Kasumi-1 (cell line): Measurements from ENCODE around the gene WDFY3.

Experiments
- DNase-seq, 2 experiments: peaks; one replicate each; lab custom pipeline; 2025; lab: John Stamatoyannopoulos, UW

WDFY3 gene, protein sequence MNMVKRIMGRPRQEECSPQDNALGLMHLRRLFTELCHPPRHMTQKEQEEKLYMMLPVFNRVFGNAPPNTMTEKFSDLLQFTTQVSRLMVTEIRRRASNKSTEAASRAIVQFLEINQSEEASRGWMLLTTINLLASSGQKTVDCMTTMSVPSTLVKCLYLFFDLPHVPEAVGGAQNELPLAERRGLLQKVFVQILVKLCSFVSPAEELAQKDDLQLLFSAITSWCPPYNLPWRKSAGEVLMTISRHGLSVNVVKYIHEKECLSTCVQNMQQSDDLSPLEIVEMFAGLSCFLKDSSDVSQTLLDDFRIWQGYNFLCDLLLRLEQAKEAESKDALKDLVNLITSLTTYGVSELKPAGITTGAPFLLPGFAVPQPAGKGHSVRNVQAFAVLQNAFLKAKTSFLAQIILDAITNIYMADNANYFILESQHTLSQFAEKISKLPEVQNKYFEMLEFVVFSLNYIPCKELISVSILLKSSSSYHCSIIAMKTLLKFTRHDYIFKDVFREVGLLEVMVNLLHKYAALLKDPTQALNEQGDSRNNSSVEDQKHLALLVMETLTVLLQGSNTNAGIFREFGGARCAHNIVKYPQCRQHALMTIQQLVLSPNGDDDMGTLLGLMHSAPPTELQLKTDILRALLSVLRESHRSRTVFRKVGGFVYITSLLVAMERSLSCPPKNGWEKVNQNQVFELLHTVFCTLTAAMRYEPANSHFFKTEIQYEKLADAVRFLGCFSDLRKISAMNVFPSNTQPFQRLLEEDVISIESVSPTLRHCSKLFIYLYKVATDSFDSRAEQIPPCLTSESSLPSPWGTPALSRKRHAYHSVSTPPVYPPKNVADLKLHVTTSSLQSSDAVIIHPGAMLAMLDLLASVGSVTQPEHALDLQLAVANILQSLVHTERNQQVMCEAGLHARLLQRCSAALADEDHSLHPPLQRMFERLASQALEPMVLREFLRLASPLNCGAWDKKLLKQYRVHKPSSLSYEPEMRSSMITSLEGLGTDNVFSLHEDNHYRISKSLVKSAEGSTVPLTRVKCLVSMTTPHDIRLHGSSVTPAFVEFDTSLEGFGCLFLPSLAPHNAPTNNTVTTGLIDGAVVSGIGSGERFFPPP (N-terminal part only)

GRCh38 chr4:84966382-84967242 is at the start of gene WDFY3:
Gene WDFY3, minus strand, starts transcription at chr4:84966690. Its CDS starts 106,099 bp downstream, at chr4:84860591.
- peak; percentile 98 to 99 for DNase-seq

- no peak for DNase-seq
These were observed 39.4 kb upstream of the WDFY3 start for GRCh38 chr4:85005865-85006377.

DNA sequence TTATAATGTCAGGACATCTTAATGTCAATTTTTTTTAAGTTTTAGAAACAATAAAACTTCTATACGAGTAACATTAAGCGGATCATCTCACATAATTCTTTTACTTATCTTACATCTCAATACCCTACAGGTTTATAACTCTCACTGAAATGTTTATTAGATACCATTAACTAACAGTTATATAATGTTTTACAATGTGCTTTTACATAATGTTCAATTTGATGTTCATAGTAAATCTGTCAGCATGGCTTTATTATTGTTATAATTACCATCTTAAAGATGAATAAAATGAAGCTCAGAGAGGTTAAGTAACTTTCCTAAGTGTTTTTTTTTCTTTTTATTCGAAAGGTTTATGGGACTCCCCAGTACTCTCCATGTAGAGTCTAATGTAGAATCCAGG is 33.9 kb upstream of the WDFY3 start:
- DNase-seq, result no peak

DNA sequence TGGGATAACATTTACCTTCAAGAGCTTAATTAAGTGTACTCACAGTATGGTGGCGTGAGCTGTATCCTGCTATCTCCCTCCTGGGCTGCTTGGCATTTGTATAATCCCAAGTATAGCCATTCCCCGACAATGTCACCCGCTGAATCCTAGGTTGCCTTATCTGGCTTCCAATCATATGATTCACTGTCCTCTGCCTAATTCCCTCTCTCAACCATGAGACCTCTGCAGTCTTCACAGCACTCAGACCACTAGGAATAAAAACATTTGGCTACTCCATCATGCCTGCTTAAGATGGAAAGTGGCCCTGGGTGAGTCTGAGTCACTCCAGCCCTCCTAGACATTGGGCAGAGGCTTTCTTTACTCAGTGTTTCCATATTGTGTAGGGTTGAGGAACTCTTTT is 28.9 kb upstream of the WDFY3 start:
- no peak for DNase-seq

- no peak for DNase-seq
These were observed 27.8 kb upstream of the WDFY3 start for GRCh38 chr4:84994280-84994679.

DNA sequence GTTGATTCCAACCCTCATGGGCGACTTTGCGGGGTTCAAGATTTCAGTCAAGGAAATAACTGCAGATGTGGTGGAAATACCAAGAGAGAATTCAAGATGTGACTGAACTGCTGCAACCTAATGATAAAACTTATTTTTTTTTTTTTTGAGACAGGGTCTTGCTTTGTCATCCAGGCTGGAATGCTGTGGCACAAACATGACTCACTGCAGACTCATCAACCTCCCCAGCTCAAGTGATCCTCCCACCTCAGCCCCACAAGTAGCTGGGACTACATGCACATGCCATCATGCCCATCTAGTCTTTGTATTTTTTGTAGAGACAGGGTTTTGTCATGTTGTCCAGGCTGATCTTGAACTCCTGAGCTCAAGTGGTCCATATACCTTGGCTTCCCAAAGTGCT is 19.5 kb upstream of the WDFY3 start:
- DNase-seq, result no peak

- DNase-seq, result peak in 1 of 2 experiments; percentile 50
These were observed 10.9 kb upstream of the WDFY3 start for GRCh38 chr4:84977396-84977795.

GRCh38 chr4:84973856-84974255 is 7.4 kb upstream of the WDFY3 start:
- DNase-seq, result peak; percentile 18 to 48

- DNase-seq, result peak; percentile 75 to 90
These were observed 4.9 kb upstream of the WDFY3 start for GRCh38 chr4:84971319-84971932.

DNA sequence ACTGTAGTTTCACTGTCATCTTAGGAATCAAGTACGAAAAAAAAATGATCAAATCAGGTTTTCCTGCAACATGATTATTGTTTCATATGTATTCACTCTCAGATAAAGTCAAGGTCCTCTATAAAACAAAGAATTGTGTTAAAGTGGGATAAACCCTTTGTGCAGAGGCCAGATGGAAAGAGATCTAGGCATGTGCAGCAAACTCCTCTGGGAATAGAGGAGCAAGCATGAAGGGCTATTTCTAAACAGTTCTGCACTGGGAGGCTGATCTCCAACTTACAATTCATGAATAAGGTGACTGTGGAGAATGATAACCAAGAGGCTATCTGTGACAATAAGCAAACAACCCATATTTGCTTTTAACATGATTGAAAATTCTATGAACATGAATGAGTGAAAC is 2.4 kb upstream of the WDFY3 start:
- DNase-seq, result no peak

GRCh38 chr4:84967243-84967690 is 777 bp upstream of the WDFY3 start:
- peak in 1 of 2 experiments; percentile 5 for DNase-seq

DNA sequence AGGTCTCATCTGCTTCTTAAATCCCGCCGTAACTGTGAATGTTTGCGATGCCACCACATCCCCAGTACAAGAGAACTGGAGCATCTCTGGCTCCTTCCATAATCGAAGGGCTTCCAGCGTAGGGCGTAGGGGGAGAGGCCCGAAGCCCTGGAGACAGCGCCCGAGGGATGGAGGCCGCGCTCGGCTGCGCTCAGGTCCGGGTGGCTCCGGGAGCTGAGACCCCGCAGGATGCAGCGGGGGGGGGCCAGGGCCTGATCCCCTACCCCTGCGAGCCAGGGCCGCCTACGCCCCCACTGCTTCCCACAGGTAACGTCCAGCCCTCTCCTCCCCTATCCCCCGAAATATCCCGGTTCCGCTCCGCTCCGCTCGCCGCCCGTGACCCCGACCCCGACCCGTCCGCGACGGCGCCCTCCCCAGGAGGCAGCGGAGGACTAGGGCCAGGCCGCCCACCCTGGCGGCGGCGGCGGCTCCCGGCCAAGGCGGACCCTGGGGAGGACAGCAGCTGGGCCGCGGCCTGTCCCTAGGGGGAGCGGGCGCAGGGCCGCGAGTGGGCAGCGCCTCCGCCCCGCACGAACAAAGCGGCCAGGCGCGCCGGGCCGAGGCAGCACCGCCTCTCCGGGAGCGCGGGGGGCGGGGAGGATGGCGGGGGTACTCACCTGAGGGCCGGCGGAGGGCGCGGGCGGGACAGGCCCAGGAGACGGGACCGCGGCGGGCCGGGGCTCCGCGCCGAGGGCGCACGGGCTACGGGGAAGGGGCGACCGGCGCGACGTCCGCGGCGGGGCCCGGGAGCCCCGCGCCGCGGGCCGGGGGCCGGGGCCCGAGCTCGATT is 723 bp downstream of the WDFY3 start:
- DNase-seq, result peak; percentile 13 to 21

DNA sequence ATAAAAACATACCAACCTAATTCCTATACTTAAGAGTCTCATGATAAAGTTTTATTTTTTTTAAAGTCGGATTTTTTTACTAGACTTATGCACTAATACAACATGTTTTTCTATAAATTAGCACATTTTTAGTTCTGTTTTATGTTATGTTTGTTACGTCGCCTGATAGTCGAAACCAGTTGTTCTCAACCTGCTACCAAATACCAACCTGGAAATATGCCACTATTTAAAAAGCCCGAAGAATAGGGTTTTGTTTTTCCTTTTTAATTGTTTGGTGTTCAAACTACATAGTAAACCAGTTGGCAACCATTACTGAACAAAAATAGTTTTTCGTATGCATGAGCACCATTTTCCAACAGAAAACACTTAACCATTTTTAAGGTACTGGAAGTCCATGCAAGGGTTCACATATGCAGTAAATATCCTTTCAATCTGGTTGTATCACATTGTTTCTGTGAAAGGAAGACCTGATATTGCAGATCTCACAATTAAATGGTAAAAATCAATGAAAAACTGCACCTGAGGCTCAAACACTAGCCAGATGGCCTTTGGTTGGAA is 1.4 kb downstream of the WDFY3 start:
- DNase-seq, result no peak

- DNase-seq, result no peak
These were observed 4.4 kb downstream of the WDFY3 start for GRCh38 chr4:84962102-84962501.

DNA sequence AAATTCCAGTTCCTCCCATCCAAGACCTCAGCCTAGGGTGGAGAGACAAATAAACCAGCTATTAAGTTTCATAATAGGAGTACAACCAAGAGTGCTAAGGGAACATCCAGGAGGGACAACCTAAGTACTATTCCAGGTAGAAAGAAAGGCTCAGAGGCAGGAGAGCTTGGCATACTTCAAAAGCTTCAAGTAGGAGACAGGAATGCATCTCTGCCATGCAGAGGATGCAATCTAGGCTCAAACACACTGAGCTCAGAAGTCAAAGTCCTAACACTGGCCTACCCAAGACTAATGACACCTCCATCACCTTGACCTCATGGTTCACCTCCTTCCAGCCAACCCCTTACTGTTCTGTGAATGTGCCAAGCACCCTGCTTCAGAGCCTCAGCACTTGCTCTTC is 8.1 kb downstream of the WDFY3 start:
- DNase-seq, result no peak

GRCh38 chr4:84957514-84958420 is 8.7 kb downstream of the WDFY3 start:
- DNase-seq, result no peak

DNA sequence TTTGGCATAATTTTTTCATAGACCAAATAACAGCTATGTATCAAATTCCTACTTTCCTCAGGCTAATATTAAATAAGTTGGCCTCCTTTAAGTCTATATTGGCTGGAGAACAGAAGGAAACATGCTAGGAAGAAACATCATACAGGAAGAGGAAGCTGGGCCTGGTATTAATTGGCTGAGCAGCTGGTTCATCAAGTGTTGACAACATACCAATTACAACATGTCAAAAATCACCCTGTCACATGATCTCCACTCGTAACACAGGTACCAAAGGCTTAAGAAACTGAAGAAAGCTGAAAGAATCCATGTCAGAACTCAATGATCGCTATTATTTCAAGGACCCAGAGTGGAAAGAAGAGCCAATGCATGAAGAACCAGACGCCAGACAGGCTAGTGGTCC is 10.5 kb downstream of the WDFY3 start:
- DNase-seq, result peak in 1 of 2 experiments; percentile 39

- no peak for DNase-seq
These were observed 11.4 kb downstream of the WDFY3 start for GRCh38 chr4:84954982-84955567.
